ENCODE measurements around the gene CACNB1.

The CACNB1 gene

GRCh38 chr17:39225959-39226683, 28.7 kb upstream of the CACNB1 start:
- DNase-seq (ENCODE audit: low read depth) = peak; percentile 32

GRCh38 chr17:39225308-39225958, 28.0 kb upstream of the CACNB1 start, which contains the start of gene STAC2:
Gene STAC2 (minus strand): TSS chr17:39225945. CDS start chr17:39225502, 443 bp downstream.
- no peak for DNase-seq (ENCODE audit: low read depth)

GRCh38 chr17:39224778-39225307, 27.4 kb upstream of the CACNB1 start:
- DNase-seq (ENCODE audit: low read depth) = no peak

- no peak for DNase-seq (ENCODE audit: low read depth)
These were observed 26.7 kb upstream of the CACNB1 start for GRCh38 chr17:39223907-39224777.

- DNase-seq (ENCODE audit: low read depth) = no peak
These were observed 25.7 kb upstream of the CACNB1 start for GRCh38 chr17:39222866-39223834.

GRCh38 chr17:39222151-39222550, 24.7 kb upstream of the CACNB1 start:
- no peak for DNase-seq (ENCODE audit: low read depth)

GRCh38 chr17:39221572-39221971, 24.1 kb upstream of the CACNB1 start:
- DNase-seq (ENCODE audit: low read depth) = no peak

- no peak for DNase-seq (ENCODE audit: low read depth)
These were observed 22.2 kb upstream of the CACNB1 start for GRCh38 chr17:39219647-39220154.

GRCh38 chr17:39218906-39219305, 21.4 kb upstream of the CACNB1 start:
- DNase-seq (ENCODE audit: low read depth) = no peak

- DNase-seq (ENCODE audit: low read depth) = no peak
These were observed 20.4 kb upstream of the CACNB1 start for GRCh38 chr17:39217734-39218369.

- peak; percentile 55 for DNase-seq (ENCODE audit: low read depth)
These were observed 16.4 kb upstream of the CACNB1 start for GRCh38 chr17:39213852-39214251.

GRCh38 chr17:39212841-39213480, 15.5 kb upstream of the CACNB1 start:
- no peak for DNase-seq (ENCODE audit: low read depth)

GRCh38 chr17:39212195-39212810, 14.8 kb upstream of the CACNB1 start:
- no peak for DNase-seq (ENCODE audit: low read depth)

GRCh38 chr17:39210093-39210434, 12.6 kb upstream of the CACNB1 start:
- DNase-seq (ENCODE audit: low read depth) = no peak

- DNase-seq (ENCODE audit: low read depth) = peak; percentile 56
These were observed 12.0 kb upstream of the CACNB1 start for GRCh38 chr17:39209317-39210092.

- no peak for DNase-seq (ENCODE audit: low read depth)
These were observed 11.4 kb upstream of the CACNB1 start for GRCh38 chr17:39208893-39209292.

- no peak for DNase-seq (ENCODE audit: low read depth)
These were observed 10.7 kb upstream of the CACNB1 start for GRCh38 chr17:39208136-39208535.

GRCh38 chr17:39205112-39205526, 7.7 kb upstream of the CACNB1 start:
- DNase-seq (ENCODE audit: low read depth) = no peak

GRCh38 chr17:39204245-39204644, 6.8 kb upstream of the CACNB1 start:
- no peak for DNase-seq (ENCODE audit: low read depth)
